A673 (cell line): ENCODE results near the gene ID3. TPM values are rescaled to one million over a fixed set of nuclear protein-coding genes. Genes with fewer than 3 reads are reported as not detected.

Source experiments
- BruUV-seq: library from RNA; stranded (reverse); fragments of 400-500 nt; replicated peaks from 2 replicates; lab custom pipeline; 2021; lab: Mats Ljungman, UMichigan
- CTCF ChIA-PET: fragments of 300-600 bp; sonication (Branson Sonifier 250); formaldehyde crosslinking; loops from one replicate; lab custom pipeline; 2022; ENCODE audit warnings: antibody characterized with exemption; lab: Charles Lee
- POLR2A ChIA-PET: fragments of 300-600 bp; sonication (Branson Sonifier 250); formaldehyde crosslinking; loops from one replicate; lab custom pipeline; 2022; ENCODE audit warnings: antibody characterized with exemption; ENCODE audit not compliant: low non-redundant PET; lab: Charles Lee
- DNase-seq: peaks from one replicate; pipeline ENCODE4 v3.0.0-alpha.2; 2015; ENCODE audit warnings: low spot score
- H3K27ac ChIP-seq: fragments of 200-600 bp; sonication (generic); 2 replicates; pipeline ENCODE4 v1.5.1; 2016; ENCODE audit warnings: mixed run types, low read depth, mild to moderate bottlenecking, mixed read lengths, antibody characterized with exemption, low read length; ENCODE audit not compliant: poor library complexity, severe bottlenecking
- H3K27me3 ChIP-seq: fragments of 200-600 bp; sonication (generic); replicated peaks from 2 replicates; pipeline ENCODE4 v1.6.1; 2017; ENCODE audit warnings: mixed run types, low read depth, mild to moderate bottlenecking, mixed read lengths, antibody characterized with exemption, low read length; ENCODE audit not compliant: insufficient read depth, poor library complexity
- H3K36me3 ChIP-seq: fragments of 200-600 bp; sonication (generic); 2 replicates; pipeline ENCODE4 v1.6.1; 2016; ENCODE audit warnings: mixed run types, mild to moderate bottlenecking, mixed read lengths, antibody characterized with exemption, low read length; ENCODE audit not compliant: insufficient read depth, poor library complexity, severe bottlenecking
- H3K4me1 ChIP-seq: fragments of 200-600 bp; sonication (generic); 2 replicates; pipeline ENCODE4 v1.6.1; 2017; ENCODE audit warnings: mixed run types, mild to moderate bottlenecking, mixed read lengths, antibody characterized with exemption, low read length; ENCODE audit not compliant: insufficient read depth, poor library complexity, severe bottlenecking
- H3K4me3 ChIP-seq: fragments of 200-600 bp; sonication (generic); 2 replicates; pipeline ENCODE4 v1.5.1; 2016; ENCODE audit warnings: low read depth, mixed run types, mild to moderate bottlenecking, mixed read lengths, low read length; ENCODE audit not compliant: poor library complexity, severe bottlenecking
- H3K9me3 ChIP-seq: fragments of 200-600 bp; sonication (generic); 2 replicates; pipeline ENCODE4 v1.6.1; 2016; ENCODE audit warnings: mixed run types, low read depth, mild to moderate bottlenecking, mixed read lengths, antibody characterized with exemption, low read length; ENCODE audit not compliant: poor library complexity, severe bottlenecking
- CTCF ChIP-seq: fragments of 300-800, 200-600 bp; sonication (generic); conservative IDR thresholded peaks from 2 replicates; pipeline ENCODE4 v1.5.1; 2017; ENCODE audit warnings: low read depth, mild to moderate bottlenecking, antibody characterized with exemption, low read length, moderate library complexity, mixed read lengths
- EZH2 ChIP-seq: fragments of 200-600 bp; sonication (generic); IDR thresholded peaks from 2 replicates; pipeline ENCODE4 v1.6.1; 2017; ENCODE audit warnings: borderline replicate concordance, low read depth, mild to moderate bottlenecking, mixed read lengths, antibody characterized with exemption, low read length; ENCODE audit not compliant: poor library complexity, severe bottlenecking
- intact Hi-C: fragments of 100-400 bp; cut with micrococcal nuclease; formaldehyde crosslinking; loops from one replicate; pipeline ENCODE4 v1.10.0; 2022; ENCODE audit not compliant: unreplicated experiment
- total RNA-seq: library from RNA; stranded (reverse); gene quantifications from 2 replicates; pipeline ENCODE4 v1.2.3, GENCODE V29; 2021

The ID3 gene
- total RNA-seq, 1 experiment from 2014 or later: 140 TPM

- H3K4me1 ChIP-seq: peaks cover 20% of the 10 kb centered on the region
- H3K9me3 ChIP-seq: no peaks in the 10 kb centered on the region
- H3K27ac ChIP-seq: no peak overlapping the region
- no TSS peak for BruUV-seq
- DNase-seq: no peak
- no peaks in the 10 kb centered on the region for H3K27me3 ChIP-seq
- no peak overlapping the region for H3K4me3 ChIP-seq
- no peak for TF ChIP-seq EZH2
- no peak for TF ChIP-seq CTCF
- POLR2A ChIA-PET: no interaction called here
- intact Hi-C loops: no loop called here
- no peaks in the 10 kb centered on the region for H3K36me3 ChIP-seq
- CTCF ChIA-PET: no interaction called here
Measured at GRCh38 chr1:23593042-23593521, 33.8 kb upstream of the ID3 start.

- Histone ChIP-seq H3K4me1 (peaks cover 13% of the 10 kb centered on the region), H3K4me3 (no peak overlapping the region), H3K27me3 (no peaks in the 10 kb centered on the region), H3K9me3 (no peaks in the 10 kb centered on the region), H3K36me3 (no peaks in the 10 kb centered on the region), H3K27ac (no peak overlapping the region)
- intact Hi-C loops: no loop called here
- TF ChIP-seq EZH2: no peak
- no peak for TF ChIP-seq CTCF
- DNase-seq: no peak
- no TSS peak for BruUV-seq
- POLR2A ChIA-PET: no interaction called here
- CTCF ChIA-PET: no interaction called here
Measured at GRCh38 chr1:23592209-23592892, 33.0 kb upstream of the ID3 start.

GRCh38 chr1:23591460-23592208, 32.3 kb upstream of the ID3 start:
- Histone ChIP-seq H3K27me3 (no peaks in the 10 kb centered on the region), H3K9me3 (no peaks in the 10 kb centered on the region), H3K4me3 (no peak overlapping the region), H3K36me3 (no peaks in the 10 kb centered on the region), H3K27ac (no peak overlapping the region), H3K4me1 (peaks cover 6% of the 10 kb centered on the region)
- BruUV-seq: no TSS peak
- TF ChIP-seq CTCF: no peak
- intact Hi-C loops: no loop called here
- DNase-seq: no peak
- ChIA-PET CTCF (no interaction called here), POLR2A (no interaction called here)
